Measurements from ENCODE around the gene GNAI3. TPM values are rescaled to one million over a fixed set of nuclear protein-coding genes. Genes with fewer than 3 reads are reported as not detected.

Gene GNAI3
- total and polyA plus RNA-seq, 2 of the 8 experiments (the other 6 are each of a cell fraction or from before 2014, with no cell fraction given) = 4.0 to 9.8 TPM

DNA sequence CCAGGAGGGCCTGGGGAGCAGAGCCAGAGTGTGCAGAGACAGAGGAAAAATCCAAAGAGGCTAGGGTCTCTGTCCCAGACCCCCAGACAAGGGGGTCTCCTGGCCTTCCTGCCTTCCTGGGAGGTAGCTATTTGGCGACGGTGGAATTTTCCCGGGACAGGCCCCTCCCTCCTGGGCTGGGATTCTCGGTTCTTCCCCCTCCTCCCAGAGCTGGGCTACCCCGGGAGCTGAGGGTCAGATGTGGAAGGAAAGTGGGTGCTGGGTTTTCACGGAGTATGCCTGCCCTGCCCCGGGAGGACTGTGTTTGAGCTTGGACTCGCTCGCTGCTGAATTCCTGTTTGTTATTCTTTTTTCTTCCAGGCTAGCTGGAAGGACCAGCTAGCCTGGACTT lies 72.0 kb downstream of the GNAI3 start:
- TF ChIP-seq NANOG (IDR thresholded peaks at IDR 0.05; ENCODE audit: insufficient read depth, low read depth, low read length, poor library complexity, severe bottlenecking) = no peak
- no peak for TF ChIP-seq SP1 (IDR thresholded peaks at IDR 0.05; ENCODE audit: low read depth, low read length)
- TF ChIP-seq SAP30 (IDR thresholded peaks at IDR 0.05; ENCODE audit: insufficient read depth, insufficient replicate concordance, low read length) = peak; percentile 83
- no peaks in the 10 kb centered on the region for H3K27me3 ChIP-seq (replicated peaks in 1 of 4; ENCODE audit: control insufficient read depth in 3 of 4, extremely low read depth in 1 of 4, insufficient read depth in 3 of 4, low read length in 3 of 4)
- no peak overlapping the region for H3K23ac ChIP-seq (ENCODE audit: insufficient read length)
- H3K18ac ChIP-seq (ENCODE audit: extremely low read depth, low read length) = peak overlapping the region; percentile 96; the same call in 1 of the 2 replicates
- peaks cover 17% of the 10 kb centered on the region for H3K79me1 ChIP-seq (ENCODE audit: low read depth, low read length)
- 0 out of 2 replicates have a peak overlapping the region, but pooled peaks have one; percentile 13 for H2BK15ac ChIP-seq (ENCODE audit: low read length)
- no peak overlapping the region for H3K14ac ChIP-seq (ENCODE audit: insufficient read length)
- H2AK5ac ChIP-seq (ENCODE audit: low read depth, low read length) = no peak overlapping the region
- H4K8ac ChIP-seq (ENCODE audit: extremely low read depth, insufficient read depth, low read length) = peak overlapping the region; percentile 88; the same call in 1 of the 2 replicates
- H2BK5ac ChIP-seq (ENCODE audit: low read depth, low read length) = peak overlapping the region; percentile 86; the same call in 1 of the 2 replicates
- ChIA-PET POLR2A (ENCODE audit: partially characterized antibody) (interaction anchor here (0.8 to 2.5 kb wide), 10 partner anchors 8 to 75 kb away, joined by 3 to 18 read pairs (median 5); partner anchors contain the start of gene GNAI3), CTCF (ENCODE audit: partially characterized antibody) (interaction anchor here (0.7 to 1.7 kb wide), 12 partner anchors 10 to 338 kb away, joined by 3 to 9 read pairs (median 3); partner anchors contain the start of gene PSRC1)
- no peak for FAIRE-seq
- H4K91ac ChIP-seq (replicated peaks; ENCODE audit: insufficient read length, low read length) = peak overlapping the region; percentile 36
- H2AFZ ChIP-seq (ENCODE audit: low read length) = peak overlapping the region; percentile 80; the same call in 1 of the 2 replicates
- no peak overlapping the region for H2BK120ac ChIP-seq (replicated peaks; ENCODE audit: low read depth, low read length)
- peak overlapping the region; percentile 81 for H3K4ac ChIP-seq (replicated peaks; ENCODE audit: insufficient read length, low read depth, low read length)
- H2BK20ac ChIP-seq (ENCODE audit: low read length) = no peak overlapping the region
- peak overlapping the region; percentile 69 to 85 (median 78) for H3K4me3 ChIP-seq (ENCODE audit: extremely low read depth in 1 of 4, insufficient read depth in 2 of 4, low read depth in 3 of 4, low read length in 4 of 4)
- no peaks in the 10 kb centered on the region for H3K9me3 ChIP-seq (ENCODE audit: insufficient read depth in 2 of 2, low read depth in 1 of 2, low read length in 1 of 2)
- peaks cover 4 to 25% (median 12%) of the 10 kb centered on the region in 4 experiments for H3K4me1 ChIP-seq (replicated peaks in 1 of 4; ENCODE audit: control insufficient read depth in 3 of 4, insufficient read depth in 4 of 4, low read length in 3 of 4)
- peaks cover 0 to 37% of the 10 kb centered on the region in 2 experiments; a peak in 2 of 4 replicates for H3K79me2 ChIP-seq (ENCODE audit: control insufficient read depth in 1 of 2, insufficient read depth in 2 of 2, low read length in 2 of 2)
- peak overlapping the region; percentile 91 to 94 for H3K4me2 ChIP-seq (ENCODE audit: insufficient read depth in 1 of 2, low read depth in 2 of 2, low read length in 2 of 2)
- peaks cover 5 to 25% of the 10 kb centered on the region in 2 experiments for H4K20me1 ChIP-seq (replicated peaks in 1 of 2; ENCODE audit: control insufficient read depth in 1 of 2, insufficient read depth in 2 of 2, low read length in 2 of 2)
- no peak overlapping the region for H4K5ac ChIP-seq (ENCODE audit: insufficient read length, low read depth, low read length)
- H3K56ac ChIP-seq (replicated peaks; ENCODE audit: insufficient read length, low read depth, low read length) = peak overlapping the region; percentile 64
- peaks cover 16% of the 10 kb centered on the region for H3K23me2 ChIP-seq (ENCODE audit: low read depth, low read length)
- 0% methylated on average over 8 of the region's 9 CpGs; no CpG with 5 or more reads in 1 of the 2 experiments for WGBS, 2 experiments (ENCODE audit: extremely low coverage in 1 of 2, insufficient coverage in 1 of 2, insufficient read length in 1 of 2, insufficient replicate concordance in 2 of 2, low coverage in 1 of 2, low lambda C conversion rate in 2 of 2, missing lambda C conversion rate in 1 of 2)
- 0 out of 2 replicates have a peak overlapping the region, but pooled peaks have one; percentile 85 for H2BK12ac ChIP-seq (ENCODE audit: low read depth, low read length)
- peak overlapping the region in 3 of 4 experiments; percentile 31 to 74 (median 65); a peak in 6 of 7 replicates for H3K9ac ChIP-seq (replicated peaks in 1 of 4; ENCODE audit: extremely low read depth in 1 of 4, low read depth in 3 of 4, low read length in 3 of 4)
- H3K27ac ChIP-seq (ENCODE audit: low read depth, low read length) = no peak overlapping the region
- no peak for DNase-seq (ENCODE audit: low read depth in 1 of 2, low spot score in 2 of 2)
- no peaks in the 10 kb centered on the region for H3K36me3 ChIP-seq (ENCODE audit: control insufficient read depth in 2 of 4, insufficient read depth in 4 of 4, low read length in 3 of 4)

All from H1 (cell line).